Stimulated activated CD8-positive, alpha-beta memory T cell treated with anti-CD3 and anti-CD28 coated beads, Interleukin-15, amount 100 ng/mL, for 24 hours (primary cell): ENCODE results near the gene TFR2.

Experiments
- DNase-seq: peaks from one replicate; pipeline ENCODE4 v3.0.0-alpha.2; 2020; ENCODE audit warnings: low read depth

Gene TFR2

DNA sequence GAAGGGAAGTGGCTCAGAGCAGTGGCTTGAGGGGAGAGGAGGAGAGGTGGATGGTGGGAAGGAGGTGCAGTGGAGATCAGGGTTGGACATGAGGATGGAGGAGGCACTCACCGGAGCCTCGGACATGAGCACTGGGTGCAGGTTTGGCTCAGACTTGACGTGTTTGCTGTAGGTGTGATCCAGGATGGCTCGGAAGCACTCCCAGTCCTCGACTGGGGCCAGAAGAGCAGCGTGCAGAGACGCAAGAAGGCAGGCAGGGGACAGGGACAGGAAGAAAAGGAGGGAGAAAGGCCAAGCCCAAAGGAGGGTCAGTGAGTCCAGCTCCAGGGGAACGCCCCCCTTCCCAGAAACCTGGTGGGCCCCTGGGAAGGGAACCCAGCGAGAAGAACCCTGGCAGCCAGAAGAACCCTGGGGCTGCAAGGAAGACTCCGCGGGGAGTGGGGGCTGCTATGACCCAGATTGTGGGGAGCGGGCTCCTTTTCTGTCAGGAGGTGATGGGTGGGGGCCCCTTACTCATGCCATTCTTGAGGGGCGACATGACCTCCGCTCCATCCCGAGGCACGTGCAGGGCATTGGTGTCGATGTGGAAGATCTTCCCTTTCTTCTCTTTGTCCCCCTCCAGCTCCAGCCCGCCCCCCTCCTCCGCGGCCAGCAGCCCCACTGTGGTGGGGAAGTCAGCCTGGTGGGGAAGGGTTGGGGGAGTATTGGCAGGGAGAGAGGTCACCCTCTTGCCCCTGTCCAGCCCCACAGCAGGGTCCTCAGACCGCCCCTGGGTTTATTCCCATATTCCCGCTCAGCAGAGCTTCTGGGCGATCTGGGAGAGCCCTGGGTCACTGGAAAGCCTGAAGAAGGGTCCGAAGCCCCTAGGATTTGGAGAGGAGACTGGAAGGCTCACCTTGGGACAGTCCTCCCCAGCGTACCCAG is 13.8 kb upstream of the TFR2 start:
- no peak for DNase-seq

DNA sequence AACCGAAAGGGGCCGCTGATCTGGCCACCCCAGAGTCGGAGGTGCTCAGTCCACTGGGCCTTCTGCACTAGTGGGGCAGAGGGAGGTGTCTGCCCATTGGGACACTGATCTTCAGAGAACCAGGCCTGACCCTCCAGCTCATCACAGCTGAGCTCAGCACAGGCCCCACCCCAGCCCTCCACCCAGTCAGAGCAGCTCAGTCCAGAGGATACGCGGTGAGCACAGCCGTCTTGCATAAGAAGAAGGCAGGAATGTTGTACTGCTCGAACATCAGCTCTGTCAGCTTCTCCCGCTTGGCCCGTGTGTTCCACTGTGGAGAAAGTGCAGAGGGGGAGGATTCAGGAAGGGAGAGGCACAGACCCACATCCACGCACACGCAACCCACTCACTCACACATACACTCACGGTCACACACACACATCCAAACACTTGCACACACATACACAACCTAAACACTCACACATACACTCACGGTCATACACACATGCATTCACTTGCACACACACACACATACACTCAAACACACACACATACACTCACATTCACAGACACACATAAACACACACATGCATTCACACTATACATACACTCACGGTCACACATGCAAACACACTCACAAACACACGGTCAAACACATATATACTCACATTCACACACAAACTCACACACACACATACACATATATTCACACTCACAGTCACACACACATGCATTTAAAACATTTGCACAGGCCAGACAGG is 8.6 kb upstream of the TFR2 start:
- no peak for DNase-seq

DNA sequence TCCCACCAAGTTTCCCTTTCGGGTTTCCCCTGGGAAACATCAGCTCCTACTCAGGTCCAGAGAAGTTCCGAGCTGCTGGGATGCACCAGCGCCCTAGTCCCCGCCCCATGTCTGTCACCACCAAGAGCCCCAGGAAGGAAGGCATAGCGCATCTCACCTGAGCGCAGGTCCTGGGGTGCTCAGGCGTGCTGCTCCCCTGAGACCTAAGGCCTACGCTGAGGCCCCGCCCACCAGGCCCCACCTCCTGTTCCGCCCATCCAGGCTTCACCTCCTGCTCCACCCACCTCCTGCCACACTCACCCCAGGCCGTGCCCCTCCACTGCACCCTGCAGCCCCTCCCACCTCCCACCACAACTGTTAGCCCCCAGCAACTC is 1.2 kb upstream of the TFR2 start:
- no peak for DNase-seq

DNA sequence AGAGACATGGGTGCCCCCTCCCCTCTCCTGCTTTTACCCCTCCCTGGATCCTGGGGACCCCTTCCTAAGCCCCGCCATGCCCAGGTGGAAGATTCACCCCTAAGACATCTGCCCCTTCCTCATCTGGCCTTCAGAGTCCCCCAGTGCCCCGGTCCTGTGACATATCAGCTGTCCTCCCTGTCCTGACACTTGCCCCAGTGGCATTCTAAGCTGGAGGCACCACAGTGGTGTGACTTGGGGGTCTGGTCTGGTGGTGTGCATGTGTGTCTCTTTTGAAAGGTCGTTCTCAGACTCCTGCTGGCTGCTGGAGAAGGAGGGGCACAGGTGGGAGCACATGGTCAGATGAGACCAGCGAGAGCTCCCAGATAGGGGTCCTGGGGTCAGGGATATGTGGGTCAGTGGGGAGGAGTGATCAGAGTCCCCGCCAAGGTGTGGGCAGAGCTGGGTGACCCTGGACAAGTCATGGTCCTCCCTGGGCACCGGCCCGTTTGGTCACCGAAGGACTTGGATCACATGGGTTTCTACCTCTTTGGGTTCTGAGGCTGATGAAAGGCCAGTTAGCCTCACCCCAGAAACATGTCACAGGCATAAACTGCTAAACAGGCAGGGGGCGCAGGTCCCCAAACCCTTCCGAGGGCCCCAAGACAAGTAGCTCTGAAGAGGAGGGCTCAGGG is 645 bp upstream of the TFR2 start:
- no peak for DNase-seq

DNA sequence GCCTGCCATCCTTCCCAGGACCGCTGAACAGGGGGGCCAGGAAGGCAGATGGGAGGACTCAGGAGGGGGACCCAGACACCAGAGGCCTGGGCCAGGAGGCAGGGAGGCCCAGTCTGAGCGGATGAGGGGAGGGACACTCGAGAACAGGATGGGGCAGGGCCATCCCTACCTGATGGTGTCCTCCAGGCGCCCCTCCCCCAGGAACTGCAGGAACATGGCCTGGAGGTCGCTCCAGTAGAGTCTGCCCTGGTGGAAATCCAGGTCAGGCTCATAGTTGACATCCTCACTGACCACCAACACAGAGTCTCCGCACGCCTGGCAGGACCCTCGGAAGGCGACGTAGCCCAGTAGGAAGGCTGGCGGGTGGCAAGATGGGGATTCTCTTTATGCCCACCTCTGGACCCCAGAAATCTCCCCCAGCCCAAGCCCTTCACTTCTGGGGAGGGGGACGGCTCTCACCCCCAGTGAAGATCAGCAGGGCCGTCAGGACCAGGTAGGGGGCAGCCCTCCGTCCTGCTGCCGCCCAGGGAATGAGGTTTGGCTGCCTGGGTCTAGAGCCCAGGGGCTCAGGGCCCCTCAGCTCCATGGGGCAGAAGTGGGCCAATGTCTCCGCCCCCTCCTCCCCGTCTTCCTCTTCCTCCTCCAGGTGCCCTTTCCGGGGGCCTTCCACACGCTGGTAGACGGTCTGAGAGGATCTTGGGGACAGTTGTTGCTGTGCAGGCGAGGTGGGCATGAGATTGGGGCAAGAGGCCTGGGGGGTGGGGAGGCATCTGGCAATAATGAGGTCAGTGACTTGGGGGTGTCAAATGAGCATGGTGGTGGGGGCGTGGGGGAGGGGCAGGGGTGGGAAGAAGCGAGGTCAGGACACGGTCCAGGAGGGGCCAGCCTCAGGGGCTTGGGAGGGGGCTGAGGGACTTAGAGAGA is 573 bp downstream of the TFR2 start:
- no peak for DNase-seq

DNA sequence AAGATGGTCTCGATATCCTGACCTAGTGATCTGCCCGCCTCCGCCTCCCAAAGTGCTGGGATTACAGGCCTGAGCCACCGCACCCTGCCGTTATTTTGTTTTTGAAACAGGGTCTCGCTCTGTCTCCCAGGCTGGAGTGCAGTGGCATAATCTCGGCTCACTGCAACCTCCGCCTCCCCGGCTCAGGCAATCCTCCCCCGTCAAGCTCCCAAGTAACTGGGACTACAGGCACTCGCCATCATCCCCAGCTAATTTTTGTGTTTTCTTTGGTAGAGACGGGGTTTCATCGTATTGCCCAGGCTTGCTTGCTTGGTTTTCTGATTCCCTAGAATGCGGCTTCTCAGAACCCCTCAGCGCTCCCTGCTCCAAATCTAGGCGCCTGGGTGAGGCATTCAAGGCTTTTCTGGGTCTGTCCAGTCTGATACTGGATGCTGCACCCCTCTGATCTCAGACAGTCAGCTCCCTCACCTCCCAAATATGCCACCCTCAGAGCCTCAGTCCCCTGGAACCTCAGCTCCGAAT is 1.3 kb downstream of the TFR2 start:
- no peak for DNase-seq

DNA sequence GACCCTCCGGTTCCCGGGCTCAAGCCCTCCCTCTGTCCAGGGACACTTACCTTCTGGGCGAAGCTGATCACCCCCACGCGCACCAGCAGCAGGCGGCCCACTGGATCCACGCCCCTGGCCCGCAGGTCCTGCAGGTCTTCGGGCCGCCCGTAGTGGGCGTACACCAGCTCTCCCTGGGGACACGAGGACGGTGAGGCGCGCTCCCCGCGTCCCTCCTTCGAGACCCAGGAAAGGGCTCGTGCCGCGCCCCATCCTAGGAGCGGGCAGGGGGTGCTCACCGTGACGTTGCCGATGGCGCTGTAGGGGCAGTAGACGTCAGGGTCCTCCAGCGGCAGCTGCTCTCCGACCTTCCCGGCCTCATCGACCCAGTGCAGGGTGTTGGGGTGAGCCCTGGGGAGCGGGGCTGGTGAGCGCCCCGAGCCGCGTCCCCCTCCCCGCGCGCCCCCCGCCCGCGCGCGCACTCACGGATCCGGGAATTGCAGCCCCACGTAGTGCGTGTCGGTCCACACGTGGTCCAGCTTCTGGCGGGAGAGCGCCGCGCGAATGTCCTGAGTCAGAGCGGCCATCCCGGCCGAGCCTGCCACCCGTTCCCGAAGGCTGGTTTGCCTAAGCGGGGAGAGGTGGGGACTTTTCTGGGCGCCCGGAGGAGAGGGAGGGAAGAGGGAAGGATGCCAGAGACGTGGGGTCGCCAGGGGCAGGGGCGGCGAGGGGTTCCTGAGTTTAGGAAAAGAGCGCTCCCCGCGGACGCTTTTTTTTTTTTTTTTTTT is 8.2 kb downstream of the TFR2 start:
- DNase-seq: peak; percentile 21

DNA sequence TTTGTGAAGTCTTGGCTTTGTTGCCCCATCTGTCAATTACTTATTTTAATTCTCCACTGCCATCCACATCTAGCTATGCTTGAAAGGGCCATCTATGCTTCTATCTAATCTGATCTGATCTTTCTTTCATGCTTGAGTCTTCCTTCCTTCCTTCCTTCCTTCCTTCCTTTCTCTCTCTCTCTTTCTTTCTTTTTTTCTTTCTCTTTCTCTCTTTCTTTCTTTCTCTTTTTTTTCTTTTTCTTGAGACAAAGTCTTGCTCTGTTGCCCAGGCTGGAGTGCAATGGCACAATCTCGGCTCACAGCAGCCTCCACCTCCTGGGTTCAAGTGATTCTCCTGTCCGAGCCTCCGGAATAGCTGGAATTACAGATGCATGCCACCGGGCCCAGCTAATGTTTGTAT is 11.3 kb downstream of the TFR2 start:
- no peak for DNase-seq

DNA sequence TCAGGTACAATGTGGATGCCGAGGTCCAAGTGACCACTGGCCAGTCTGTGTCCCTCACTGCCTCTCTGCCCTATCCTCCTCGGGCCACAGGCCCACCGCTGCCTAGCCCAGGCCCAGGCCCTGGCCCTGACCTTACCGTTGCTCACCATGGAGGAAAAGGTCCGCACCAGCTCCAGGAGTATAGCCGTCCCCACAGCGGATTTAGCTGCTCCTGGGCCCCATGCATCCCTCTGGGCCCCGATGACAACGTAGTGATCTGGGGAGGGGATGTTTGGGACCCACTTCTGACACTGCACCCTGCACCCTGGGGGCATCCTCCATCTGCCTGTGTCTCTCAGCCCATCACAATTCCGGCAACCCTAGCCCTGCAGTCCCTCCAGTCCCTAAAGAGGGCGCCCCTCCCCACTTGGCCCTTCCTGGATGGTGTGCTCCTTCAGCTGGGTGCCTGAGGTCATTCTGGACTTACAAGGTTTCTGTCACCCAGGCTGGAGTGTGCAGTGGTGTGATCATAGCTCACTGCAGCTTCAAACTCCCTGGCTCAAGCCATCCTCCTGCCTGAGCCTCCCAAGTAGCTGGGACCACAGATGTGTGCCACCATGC is 12.1 kb downstream of the TFR2 start:
- DNase-seq: no peak

DNA sequence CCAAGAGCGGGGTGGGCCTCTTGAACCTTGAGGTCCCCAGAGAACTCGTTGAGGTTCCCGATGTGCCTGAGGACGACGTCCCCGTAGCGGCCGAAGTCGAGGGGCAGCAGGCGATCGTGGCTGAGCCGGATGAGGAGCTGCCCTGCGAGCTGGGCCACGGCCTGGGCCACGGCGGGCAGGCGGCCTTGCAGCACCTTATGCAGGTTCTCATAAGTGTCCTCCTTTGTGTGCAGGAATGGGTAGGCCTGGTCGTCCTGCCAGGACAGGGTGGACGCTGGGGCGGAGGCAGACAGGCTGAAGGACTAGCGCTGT is 14.2 kb downstream of the TFR2 start:
- no peak for DNase-seq

DNA sequence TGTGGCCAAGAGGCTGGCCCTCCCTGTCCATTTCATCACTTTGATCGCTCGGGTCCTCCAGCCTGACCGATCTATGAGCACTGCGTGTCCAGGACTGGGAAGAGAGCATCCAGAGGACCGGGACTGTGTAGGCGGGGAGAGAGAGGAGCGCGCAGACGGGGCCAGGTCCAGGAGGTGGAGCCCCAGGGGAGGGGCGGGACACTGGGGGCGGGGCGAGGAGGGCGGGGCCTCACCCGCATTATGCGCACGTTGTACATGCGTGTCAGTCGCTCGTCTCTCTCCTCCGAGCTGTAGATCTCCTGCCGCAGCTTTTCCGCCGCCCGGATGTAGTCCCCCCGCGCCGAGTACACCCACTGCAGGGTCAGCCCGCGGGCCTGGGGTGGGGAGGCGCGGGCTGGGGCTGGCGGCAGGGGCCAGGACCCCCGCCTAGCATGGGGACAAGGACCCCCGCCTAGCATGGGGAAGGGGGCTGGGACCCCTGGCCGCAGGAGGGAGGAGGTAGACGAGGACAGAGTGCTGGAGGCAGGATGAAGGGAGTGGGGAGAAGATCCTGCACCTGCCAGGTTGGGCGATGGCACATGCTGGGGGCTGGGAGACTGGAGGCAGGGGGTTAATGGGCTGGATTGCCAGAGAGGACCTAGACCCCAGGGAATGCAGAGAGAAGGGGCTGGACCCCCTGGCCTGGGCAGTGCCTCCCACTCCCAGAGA is 14.7 kb downstream of the TFR2 start:
- peak; percentile 71 for DNase-seq

DNA sequence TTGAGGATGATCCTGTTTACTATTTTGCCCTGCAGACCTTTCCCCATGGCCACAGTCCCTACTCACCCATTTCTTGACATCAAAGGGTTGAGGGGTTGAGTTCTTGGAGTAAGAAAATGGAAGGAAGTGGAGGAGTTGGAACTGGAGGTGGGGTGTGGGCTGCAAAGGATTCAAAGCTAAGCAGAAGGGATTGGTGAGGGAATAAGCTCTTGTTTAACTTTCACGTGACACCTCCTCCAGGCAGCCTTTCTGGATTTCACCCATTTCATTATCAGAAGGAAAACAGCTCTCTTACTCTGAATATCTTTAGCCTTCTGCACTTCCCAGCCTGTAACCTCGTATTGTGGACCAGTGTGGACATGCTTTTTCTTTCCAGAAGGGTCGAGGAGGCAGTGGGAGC is 15.3 kb downstream of the TFR2 start:
- no peak for DNase-seq

DNA sequence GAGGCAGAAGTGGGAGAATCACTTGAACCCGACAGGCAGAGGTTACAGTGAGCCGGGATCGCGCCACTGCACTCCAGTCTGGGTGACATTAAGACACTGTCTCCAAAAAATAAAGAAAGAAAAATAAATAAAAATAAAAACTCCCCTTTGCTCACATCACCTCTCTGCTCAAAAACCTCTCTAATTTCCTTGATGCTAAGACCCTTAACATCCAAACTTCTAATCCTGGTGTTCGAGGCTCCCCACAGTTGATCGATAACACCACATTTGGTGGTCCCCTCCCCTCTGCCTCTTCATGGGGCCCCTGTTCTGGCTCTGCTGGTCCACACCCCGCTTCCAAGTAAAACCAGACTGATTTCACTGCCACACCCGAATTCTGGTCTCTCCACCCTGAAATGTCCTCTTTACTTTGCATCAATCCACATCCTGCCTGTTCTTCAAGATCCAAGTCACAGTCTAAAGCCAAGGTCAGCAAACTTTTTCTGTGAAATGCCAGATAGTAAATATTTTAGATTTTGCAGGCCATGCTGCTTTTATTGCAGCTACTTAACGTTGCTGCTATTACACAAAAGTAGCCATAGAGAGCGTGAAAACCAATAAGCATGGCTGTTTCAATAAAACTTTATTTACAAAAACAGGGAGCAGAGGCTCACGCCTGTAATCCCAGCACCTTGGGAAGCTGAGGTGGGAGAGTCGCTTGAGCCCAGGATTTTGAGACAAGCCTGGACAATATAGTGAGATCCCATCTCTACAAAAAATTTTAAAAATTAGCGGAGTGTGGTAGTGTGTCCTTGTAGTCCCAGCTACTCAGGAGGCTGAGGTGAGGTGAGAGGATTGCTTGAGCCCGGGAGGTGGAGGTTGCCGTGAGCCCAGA is 17.2 kb downstream of the TFR2 start:
- DNase-seq: no peak

DNA sequence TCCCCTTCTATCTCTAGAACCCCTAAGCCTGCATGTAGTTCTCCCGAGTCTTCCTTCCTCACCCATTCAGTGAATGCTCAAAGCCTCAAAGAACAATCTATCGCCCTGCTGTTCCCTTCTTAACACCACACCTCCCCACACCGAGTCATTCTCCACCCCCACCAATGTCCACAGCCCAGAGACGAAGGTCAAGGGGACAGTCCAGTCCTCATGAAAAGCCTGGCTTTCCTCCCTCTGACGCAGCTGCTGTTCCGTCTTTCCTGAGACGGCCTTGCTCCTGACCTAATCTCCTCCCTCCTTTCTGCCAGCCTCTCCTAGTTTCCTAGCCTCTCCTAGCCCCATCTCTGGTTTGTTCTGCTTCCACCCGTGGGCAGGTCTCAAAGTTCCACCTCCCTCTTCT is 19.8 kb downstream of the TFR2 start:
- no peak for DNase-seq

DNA sequence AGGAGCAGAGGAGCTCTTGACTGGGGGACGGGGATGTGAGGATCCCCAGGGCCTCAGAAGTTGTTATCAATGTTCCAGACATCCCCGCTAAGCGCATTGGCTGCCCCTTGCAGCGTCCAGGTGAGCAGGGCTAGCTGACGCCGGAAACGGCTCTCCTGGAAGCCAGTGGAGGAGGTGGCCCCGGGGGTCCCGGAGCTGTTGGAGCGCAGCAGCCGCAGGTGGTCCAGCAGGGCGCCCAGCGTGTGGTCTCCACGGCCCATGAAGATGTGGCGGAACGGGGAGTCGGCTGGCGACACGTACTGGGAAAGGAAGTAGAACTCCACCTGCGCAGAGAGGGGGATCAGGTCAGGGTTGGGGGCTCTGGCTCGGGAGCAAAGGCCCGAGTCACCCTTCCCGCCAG is 20.5 kb downstream of the TFR2 start:
- DNase-seq: no peak

DNA sequence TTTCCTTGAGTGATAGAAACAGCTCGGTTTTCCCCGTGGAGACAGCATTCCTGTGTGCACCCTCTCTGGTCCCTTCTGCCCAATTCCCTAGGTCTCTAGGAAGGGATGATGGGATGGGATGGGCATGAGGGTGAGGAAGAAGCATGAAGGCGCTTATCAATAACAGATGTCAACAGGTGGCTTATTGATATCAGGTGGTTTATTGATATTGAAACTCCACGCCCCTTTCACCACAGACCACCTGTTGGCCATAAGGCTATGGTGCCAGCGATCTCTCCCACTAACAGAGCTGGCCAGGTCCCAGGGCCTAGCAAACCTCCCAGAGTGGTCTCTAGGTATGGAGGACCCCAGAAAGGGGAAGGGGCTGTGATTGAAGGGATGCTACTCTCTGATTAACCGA is 21.1 kb downstream of the TFR2 start:
- no peak for DNase-seq

DNA sequence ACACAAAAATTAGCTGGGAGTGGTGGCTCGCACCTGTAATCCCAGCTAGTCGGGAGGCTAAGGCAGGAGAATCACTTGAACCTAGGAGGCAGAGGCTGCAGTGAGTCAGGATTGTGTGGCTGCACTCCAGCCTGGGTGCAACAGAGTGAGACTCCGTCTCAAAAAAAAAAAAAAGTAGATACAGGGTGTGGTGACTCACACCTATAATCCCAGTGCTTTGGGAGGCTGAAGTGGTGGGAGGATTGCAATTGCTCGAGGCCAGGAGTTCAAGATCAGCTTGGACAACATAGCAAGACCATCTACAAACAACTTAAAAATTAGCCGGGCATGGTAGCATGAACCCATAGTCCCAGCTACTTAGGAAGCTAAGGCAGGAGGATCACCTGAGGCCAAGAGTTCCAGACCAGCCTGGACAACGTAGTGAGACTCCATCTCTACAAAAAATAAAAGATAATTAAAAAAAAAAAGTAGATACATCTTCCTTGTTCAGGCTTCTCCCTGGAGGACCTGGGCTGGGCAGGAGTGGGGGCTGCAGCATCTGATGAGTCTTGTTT is 27.0 kb downstream of the TFR2 start:
- no peak for DNase-seq

DNA sequence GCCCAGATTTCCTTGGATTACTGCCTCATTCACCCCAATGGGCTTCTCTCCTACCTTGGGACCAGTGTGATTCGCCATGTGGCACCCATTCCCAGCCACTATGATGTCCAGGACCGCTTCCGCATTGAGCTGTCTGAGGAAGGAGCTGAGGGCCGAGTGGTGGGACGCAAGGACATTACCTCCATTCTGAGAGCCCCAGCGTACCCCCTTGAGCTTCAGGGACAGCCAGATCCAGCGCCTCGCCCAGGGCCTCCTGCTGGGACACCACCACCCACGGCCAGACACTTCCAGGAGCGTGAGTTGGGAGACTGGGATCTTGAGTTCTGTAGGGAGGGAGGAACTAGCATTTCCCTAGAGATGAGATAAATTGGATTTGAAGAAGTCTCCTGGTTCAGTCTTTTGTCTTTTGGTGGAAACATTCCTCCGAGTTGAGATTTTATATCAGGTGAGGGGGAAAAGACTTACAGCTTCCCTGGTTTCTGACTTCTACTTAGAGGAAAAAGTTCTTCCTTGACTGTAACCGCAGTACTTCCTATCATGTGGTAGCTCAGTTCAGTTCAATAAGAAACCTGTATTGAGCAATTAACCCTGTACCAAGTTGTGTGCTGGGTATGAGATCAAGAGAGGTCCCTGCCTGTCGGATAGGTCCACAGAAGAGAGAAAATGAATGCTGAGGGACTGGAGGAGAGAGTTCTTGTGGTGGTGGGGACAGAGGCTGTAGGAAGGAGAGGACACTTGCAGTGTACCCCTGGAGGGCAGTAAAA is 27.8 kb downstream of the TFR2 start:
- no peak for DNase-seq
